Effector memory CD4-positive, alpha-beta T cell (primary cell): ENCODE measurements around the gene TOR2A.

Experiments
- DNase-seq, 3 donors: peaks; one replicate each; pipeline ENCODE4 v3.0.0-alpha.2; 2020
- H3K27ac ChIP-seq: 2 replicates; pipeline ENCODE4 v1.7.0; 2013; ENCODE audit warnings: mild to moderate bottlenecking, low read length, moderate library complexity; ENCODE audit not compliant: insufficient read depth, poor library complexity, severe bottlenecking
- H3K27me3 ChIP-seq: replicated peaks from 2 replicates; pipeline ENCODE4 v1.7.0; 2013; ENCODE audit warnings: mild to moderate bottlenecking, low read length; ENCODE audit not compliant: insufficient read depth, control insufficient read depth, poor library complexity, severe bottlenecking
- H3K36me3 ChIP-seq: 2 replicates; pipeline ENCODE4 v1.7.0; 2013; ENCODE audit warnings: mild to moderate bottlenecking, low read length, moderate library complexity; ENCODE audit not compliant: control insufficient read depth, insufficient read depth
- H3K4me1 ChIP-seq: 2 replicates; pipeline ENCODE4 v1.7.0; 2013; ENCODE audit warnings: low read length, mild to moderate bottlenecking; ENCODE audit not compliant: control insufficient read depth, insufficient read depth, poor library complexity, severe bottlenecking
- H3K4me3 ChIP-seq: 2 replicates; pipeline ENCODE4 v1.7.0; 2013; ENCODE audit warnings: low read length, low read depth, mild to moderate bottlenecking; ENCODE audit not compliant: insufficient read depth, poor library complexity, severe bottlenecking
- H3K9me3 ChIP-seq: 2 replicates; pipeline ENCODE4 v1.7.0; 2013; ENCODE audit warnings: mild to moderate bottlenecking, low read length, moderate library complexity; ENCODE audit not compliant: control insufficient read depth

Gene TOR2A

DNA sequence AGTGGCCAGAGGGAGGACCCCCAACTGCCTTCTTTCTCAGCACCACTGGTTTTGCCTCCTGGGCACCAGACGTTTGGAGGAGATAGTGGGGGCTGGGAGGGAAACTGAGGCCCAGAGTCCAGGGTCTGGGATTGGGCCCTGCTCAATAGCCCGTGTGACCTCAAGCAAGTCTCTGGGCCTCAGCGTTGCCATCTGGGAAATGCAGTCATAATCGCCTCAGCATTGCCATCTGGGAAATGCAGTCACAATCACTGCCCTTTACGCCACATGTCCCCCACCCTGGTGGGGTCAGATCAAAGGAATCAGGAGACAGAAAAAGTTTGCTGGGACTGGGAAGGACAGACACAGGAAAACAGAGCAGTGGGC, 41.8 kb upstream of the TOR2A start:
- Histone ChIP-seq H3K27ac (peak overlapping the region; percentile 90), H3K4me1 (peaks cover 34% of the 10 kb centered on the region), H3K27me3 (no peaks in the 10 kb centered on the region), H3K36me3 (peaks cover 23% of the 10 kb centered on the region), H3K4me3 (peak overlapping the region; percentile 74), H3K9me3 (no peaks in the 10 kb centered on the region)
- DNase-seq, result no peak

DNA sequence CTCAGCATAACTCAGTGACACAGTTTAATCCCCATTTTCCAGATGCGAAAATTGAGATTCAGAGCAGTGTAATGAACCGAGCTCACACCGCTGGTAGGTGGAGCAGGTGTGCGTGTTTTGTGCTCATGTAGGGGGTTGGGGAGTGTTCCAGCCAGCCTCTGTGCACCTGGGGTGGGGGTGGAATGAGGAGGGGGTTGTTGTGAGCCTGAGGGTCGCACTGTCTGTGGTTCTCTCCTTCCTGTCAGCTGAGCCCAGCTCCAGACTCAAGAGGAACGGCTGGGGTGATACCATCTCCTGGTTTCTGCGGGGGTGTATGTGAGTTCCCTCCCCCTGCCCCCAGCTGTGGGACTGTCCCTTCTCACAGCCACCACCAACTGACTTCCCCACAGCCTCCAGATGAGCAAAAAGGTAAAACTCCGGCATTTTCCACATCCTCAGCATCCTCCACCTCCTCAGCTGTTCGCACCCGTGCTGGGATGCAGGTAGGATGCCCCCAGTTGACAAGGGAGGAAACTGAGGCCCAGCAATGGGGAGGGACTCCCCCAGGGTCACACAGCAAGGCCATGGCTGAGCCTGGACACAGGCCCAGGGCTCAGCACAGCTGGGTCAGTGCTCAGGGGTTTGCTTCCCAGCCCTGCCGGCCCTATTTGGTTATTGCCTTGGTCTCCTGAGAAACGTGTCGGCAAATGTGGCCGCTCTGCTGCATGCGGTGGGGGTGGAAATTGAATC, 41.3 kb upstream of the TOR2A start:
- peak overlapping the region; percentile 90 for H3K27ac ChIP-seq
- H3K4me1 ChIP-seq, result peaks cover 37% of the 10 kb centered on the region
- no peaks in the 10 kb centered on the region for H3K27me3 ChIP-seq
- peak; percentile 53 to 64 (median 55) for DNase-seq
- H3K9me3 ChIP-seq, result no peaks in the 10 kb centered on the region
- H3K4me3 ChIP-seq, result peak overlapping the region; percentile 74
- H3K36me3 ChIP-seq, result peaks cover 23% of the 10 kb centered on the region

DNA sequence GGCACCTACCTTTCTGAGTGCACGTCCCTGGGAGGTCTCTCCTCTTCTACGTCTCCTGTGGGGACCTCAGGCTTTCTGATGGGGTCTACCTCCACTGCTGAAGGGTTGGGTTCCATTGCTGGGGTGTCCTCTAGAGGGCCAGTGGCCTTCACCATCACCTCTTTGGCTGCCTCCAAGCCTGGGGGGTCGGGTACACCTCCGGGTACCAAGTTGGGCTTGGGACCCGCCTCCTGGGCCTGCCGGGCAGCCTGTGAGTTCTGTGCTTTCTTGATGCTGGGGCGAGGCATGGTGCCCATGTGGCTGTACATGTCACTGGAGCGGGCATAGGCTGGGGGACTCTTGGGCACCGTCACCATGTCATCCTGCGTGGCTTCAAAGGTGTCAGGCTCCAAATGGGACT, 38.9 kb upstream of the TOR2A start:
- peak overlapping the region; percentile 8 for H3K27ac ChIP-seq
- no peaks in the 10 kb centered on the region for H3K27me3 ChIP-seq
- DNase-seq, result no peak
- peaks cover 23% of the 10 kb centered on the region for H3K36me3 ChIP-seq
- peaks cover 40% of the 10 kb centered on the region for H3K4me1 ChIP-seq
- H3K9me3 ChIP-seq, result no peaks in the 10 kb centered on the region
- H3K4me3 ChIP-seq, result no peak overlapping the region

DNA sequence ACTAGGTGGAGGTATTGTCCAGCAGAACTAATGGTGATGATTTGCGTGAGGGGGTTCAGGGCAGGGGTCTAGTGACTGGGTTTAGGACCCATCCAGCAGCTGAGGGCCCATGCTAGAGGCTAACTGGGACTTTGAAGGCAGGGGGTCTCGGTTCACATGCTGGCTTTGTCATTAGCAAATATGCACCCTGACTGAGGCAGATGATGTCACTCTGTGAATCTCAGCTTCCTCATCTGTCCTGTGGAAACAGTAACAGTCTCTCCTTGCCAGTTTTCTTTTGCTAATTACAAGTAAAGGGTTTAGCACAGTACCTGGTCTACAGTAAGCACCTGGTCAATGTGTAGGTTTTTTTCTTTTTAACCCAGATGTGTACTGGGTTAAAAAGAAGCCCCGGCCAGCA, 38.2 kb upstream of the TOR2A start:
- peaks cover 41% of the 10 kb centered on the region for H3K4me1 ChIP-seq

DNA sequence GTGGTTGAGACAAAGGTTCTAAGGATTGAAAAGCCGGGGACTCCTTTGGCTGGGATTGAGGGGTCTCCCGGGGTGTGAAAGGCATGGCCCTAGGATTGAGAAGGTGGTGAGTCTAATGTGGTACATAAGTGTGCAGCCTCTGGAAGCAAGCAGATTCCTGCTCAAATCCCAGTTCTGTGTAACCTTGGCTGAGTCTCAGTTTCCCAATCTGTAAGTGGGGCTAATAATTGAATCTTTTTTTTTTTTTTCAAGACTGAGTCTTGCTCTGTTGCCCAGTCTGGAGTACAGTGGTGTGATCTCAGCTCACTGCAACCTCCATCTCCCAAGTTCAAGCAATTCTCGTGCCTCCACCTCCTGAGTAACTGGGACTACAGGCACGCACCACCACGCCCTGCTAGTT, 37.5 kb upstream of the TOR2A start:
- peaks cover 23% of the 10 kb centered on the region for H3K36me3 ChIP-seq
- peaks cover 47% of the 10 kb centered on the region for H3K4me1 ChIP-seq
- no peaks in the 10 kb centered on the region for H3K27me3 ChIP-seq
- no peak overlapping the region for H3K27ac ChIP-seq
- no peaks in the 10 kb centered on the region for H3K9me3 ChIP-seq
- H3K4me3 ChIP-seq, result no peak overlapping the region
- DNase-seq, result no peak

More for the DNA sequence above, 38.2 kb upstream of the TOR2A start:
- DNase-seq, result no peak
- Histone ChIP-seq H3K27me3 (no peaks in the 10 kb centered on the region), H3K9me3 (no peaks in the 10 kb centered on the region), H3K4me3 (no peak overlapping the region), H3K36me3 (peaks cover 23% of the 10 kb centered on the region), H3K27ac (no peak overlapping the region)

DNA sequence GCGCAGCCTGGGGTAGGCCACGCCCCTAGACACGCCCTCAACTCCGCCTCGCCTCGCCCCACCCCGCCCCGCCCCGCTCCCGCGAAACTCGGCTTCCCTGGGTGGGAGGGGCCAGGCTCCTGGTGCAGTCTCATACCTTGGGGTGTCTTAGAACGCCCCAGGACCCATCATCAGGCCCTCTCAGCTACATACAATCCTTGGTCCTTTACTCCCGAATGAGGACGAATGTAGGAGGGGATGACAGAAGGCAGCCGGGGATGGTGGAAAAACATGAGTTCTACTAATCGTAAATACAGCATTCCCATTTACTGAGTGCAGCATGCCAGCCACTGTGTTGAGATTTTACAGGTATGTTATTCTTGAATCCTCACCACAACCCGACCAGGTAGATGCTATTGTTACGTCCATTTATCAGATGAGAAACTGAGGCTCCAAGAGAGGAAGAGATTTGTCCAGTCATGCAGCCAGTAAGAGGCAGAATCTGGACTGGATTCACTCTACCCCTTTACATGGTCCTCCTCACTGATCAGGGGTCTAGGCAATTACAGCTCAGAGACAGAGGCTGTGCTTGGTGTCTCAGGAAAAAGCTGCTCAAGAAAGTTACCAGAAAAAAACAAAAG, 36.6 kb upstream of the TOR2A start:
- Histone ChIP-seq H3K27ac (peak overlapping the region; percentile 93), H3K36me3 (peaks cover 23% of the 10 kb centered on the region), H3K4me1 (peaks cover 52% of the 10 kb centered on the region), H3K4me3 (no peak overlapping the region), H3K27me3 (no peaks in the 10 kb centered on the region), H3K9me3 (no peaks in the 10 kb centered on the region)
- no peak for DNase-seq

DNA sequence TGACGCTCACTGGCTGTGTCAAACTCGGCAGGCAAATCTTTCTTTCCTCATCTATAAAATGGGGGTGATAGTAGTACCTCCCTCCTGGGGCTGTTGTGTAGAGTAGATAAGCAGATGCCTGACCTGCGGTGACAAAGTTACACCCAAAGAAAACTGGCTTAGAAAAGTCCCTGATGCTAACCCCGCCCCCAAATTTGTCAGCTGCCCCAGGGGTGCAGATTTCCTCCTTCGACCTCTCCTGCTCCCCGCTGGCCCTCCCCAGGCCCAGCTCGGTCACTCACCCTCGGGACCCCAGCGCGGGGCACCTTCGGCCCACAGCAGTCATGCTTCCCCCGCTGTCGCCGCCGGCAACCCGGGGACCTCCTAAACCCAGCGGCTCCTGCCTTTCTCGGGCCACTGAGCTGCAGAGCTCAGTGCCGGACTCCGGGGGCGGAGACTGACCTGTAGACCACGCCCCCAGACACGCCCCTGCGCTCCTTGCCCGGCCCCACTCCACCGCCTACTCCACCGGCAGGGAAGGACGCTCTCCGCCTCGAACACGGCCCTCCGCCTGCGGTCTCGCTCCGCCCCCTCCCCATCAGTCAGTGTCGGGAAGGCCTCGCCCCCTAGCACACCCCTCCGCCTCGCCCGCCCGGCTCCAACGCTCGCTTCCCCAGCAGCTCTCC, 35.9 kb upstream of the TOR2A start:
- Histone ChIP-seq H3K4me3 (peak overlapping the region; percentile 55), H3K4me1 (peaks cover 54% of the 10 kb centered on the region), H3K27ac (peak overlapping the region; percentile 93), H3K9me3 (no peaks in the 10 kb centered on the region), H3K36me3 (peaks cover 27% of the 10 kb centered on the region), H3K27me3 (no peaks in the 10 kb centered on the region)
- peak; percentile 87 to 91 (median 90) for DNase-seq

DNA sequence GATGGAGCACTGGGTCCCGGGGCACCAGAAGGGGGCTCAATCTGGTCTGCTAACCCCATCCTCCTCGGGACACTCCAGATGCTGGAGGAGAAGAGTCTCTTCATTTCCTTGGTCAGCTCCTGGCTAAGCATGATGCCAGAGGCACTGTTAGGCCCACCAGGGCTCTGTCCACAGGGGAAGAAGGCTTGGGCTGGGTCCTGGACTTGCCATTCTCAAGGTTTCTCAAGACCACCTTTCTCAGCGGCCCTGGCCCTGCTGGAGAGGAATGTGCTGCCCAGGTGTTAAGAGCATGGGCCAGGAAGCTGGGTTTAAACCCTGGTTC, 35.5 kb upstream of the TOR2A start:
- peaks cover 56% of the 10 kb centered on the region for H3K4me1 ChIP-seq
- peak overlapping the region; percentile 55 for H3K4me3 ChIP-seq
- H3K27ac ChIP-seq, result peak overlapping the region; percentile 93
- H3K9me3 ChIP-seq, result no peaks in the 10 kb centered on the region
- H3K27me3 ChIP-seq, result no peaks in the 10 kb centered on the region
- no peak for DNase-seq
- peaks cover 29% of the 10 kb centered on the region for H3K36me3 ChIP-seq

DNA sequence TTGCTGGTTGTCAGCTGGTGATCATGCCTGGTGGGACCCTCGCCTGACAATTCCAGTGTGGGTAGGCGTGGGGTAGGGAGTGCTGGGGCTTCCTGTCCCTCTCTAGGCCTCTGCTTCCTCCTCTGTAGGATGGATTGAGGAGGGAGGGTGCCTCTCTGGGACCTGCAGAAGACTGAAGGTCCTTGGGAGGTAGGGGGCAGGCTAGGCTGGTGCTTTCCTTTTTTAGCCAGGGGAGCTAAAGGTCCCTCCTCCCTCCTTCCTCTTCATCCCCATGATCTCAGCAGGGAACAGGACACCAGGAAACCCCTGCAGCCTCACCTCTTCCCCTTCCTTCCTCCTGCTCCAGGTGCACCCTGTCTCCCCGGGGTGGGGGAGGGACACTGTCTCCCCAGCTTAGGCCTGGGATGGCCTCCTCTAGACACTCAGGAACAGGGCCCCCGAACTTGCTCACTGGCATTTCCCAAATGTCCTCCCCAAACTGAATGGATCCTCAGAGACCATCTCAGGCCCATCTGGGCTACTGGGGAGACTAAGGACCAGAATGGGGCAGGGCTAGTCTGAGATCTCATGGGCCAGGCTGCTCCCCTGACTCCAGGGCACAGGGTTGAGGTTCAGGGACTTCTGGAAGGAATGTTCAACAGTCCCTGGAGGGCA, 35.0 kb upstream of the TOR2A start:
- H3K9me3 ChIP-seq, result no peaks in the 10 kb centered on the region
- peak overlapping the region; percentile 55 for H3K4me3 ChIP-seq
- H3K4me1 ChIP-seq, result peaks cover 56% of the 10 kb centered on the region
- H3K36me3 ChIP-seq, result peaks cover 29% of the 10 kb centered on the region
- no peaks in the 10 kb centered on the region for H3K27me3 ChIP-seq
- H3K27ac ChIP-seq, result peak overlapping the region; percentile 93
- no peak for DNase-seq

DNA sequence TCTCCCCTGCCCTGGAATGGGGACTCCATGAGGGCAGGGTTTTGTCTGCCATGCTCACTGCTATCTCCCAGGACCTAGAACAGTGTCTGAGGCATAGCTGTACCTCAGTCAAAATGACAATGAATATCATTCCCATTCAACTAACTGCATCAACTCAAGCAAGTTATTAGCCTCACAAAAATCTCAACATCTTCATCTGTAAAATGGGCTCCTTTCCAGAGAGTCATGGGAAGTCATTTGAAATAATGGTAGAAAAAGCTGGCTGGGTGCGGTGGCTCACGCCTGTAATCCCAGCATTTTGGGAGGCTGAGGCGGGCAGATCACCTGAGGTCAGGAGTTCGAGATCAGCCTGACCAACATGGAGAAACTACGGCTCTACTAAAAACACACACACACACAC, 34.0 kb upstream of the TOR2A start:
- Histone ChIP-seq H3K27me3 (no peaks in the 10 kb centered on the region), H3K36me3 (peaks cover 23% of the 10 kb centered on the region), H3K4me3 (no peak overlapping the region), H3K9me3 (no peaks in the 10 kb centered on the region), H3K4me1 (peaks cover 56% of the 10 kb centered on the region), H3K27ac (peak overlapping the region; percentile 93)
- DNase-seq, result no peak
